Upper lobe of left lung (tissue), 4 donors: ENCODE results near the gene P2RX3.

Experiments
- POLR2A ChIP-seq, 4 donors: fragments of 450-650 bp; IDR thresholded peaks; one replicate each; pipeline ENCODE4 v1.5.1; 2016 to 2017; ENCODE audit warnings: antibody characterized with exemption in 4 of 4, mild to moderate bottlenecking in 2 of 4
- POLR2AphosphoS5 ChIP-seq, 2 donors: sonication (generic); formaldehyde crosslinking; IDR thresholded peaks; one replicate each; pipeline ENCODE4 v1.5.1; 2017; ENCODE audit warnings: antibody characterized with exemption in 2 of 2
- TF ChIP-seq, protein P1 (sequence below), 6 experiments: fragments of 450-650 bp in 4 of 6; fragments of 200-600 bp in 2 of 6; sonication (generic) in 2 of 6; IDR thresholded peaks; one replicate each; pipeline ENCODE4 v1.5.1; 2016 to 2019; ENCODE audit warnings: antibody characterized with exemption in 6 of 6

DNA sequence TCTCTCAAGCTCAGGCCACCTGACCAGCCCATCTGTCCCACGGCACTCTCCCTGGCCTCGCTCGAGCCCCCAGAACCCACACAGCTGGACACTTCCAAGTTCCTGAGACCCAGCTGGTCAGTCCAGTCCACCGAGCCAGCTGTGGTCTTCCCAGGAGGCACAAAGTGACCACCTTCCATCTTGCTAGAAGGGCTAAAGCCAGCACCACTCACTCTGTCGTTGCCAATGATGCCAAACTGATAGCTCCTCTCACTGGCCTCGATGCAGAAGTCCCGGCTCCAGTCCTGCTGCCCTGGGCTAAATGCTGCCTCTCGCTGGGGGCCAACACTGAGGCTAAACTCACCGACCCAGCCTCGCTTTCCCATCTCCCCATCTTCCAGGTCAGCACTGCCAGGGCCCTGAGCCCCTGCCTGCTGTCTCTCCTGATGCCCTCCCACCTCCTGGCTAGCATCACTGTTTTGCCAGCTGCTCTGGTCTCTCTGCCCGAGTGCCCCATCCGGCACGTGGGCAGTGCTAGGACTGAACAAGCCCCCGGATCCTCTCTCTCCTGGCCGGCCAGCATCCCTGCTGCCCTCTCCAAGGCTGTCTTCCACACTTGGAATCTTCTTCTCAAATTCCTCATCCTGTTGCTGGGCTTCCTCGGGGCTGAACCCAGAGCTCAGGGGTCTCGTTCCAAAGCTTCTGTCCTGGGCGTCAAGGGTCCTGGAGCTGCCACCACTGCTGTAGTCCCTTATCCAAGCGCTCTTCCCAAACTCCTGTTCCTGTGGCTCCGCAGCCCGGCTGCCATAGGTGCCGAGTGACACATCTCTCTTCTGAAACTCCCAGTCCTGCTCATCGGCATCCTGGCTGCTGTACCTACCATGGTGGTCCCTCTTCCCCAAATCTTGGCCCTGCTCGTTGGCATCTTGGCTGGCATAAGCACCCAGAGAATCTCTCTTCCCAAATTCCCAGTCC is 28.8 kb upstream of the P2RX3 start:
- TF ChIP-seq POLR2A (IDR thresholded peaks at IDR 0.05) (no peak), POLR2AphosphoS5 (IDR thresholded peaks at IDR 0.05) (no peak)
- TF ChIP-seq, protein P1, sequence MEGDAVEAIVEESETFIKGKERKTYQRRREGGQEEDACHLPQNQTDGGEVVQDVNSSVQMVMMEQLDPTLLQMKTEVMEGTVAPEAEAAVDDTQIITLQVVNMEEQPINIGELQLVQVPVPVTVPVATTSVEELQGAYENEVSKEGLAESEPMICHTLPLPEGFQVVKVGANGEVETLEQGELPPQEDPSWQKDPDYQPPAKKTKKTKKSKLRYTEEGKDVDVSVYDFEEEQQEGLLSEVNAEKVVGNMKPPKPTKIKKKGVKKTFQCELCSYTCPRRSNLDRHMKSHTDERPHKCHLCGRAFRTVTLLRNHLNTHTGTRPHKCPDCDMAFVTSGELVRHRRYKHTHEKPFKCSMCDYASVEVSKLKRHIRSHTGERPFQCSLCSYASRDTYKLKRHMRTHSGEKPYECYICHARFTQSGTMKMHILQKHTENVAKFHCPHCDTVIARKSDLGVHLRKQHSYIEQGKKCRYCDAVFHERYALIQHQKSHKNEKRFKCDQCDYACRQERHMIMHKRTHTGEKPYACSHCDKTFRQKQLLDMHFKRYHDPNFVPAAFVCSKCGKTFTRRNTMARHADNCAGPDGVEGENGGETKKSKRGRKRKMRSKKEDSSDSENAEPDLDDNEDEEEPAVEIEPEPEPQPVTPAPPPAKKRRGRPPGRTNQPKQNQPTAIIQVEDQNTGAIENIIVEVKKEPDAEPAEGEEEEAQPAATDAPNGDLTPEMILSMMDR (IDR thresholded peaks at IDR 0.05) = no peak
